Fibroblast of lung (primary cell): Measurements from ENCODE around the gene ARHGAP11A. TPM values are rescaled to one million over a fixed set of nuclear protein-coding genes. Genes with fewer than 3 reads are reported as not detected.

Experiments
- DNase-seq, 2 donors: peaks; one replicate each; pipeline versions ENCODE4 v3.0.0 to v3.0.0-alpha.2; 2010; ENCODE audit warnings: low read depth in 2 of 2
- H2AFZ ChIP-seq: 2 replicates; pipeline ENCODE4 v1.5.1; 2012; ENCODE audit warnings: low read length, control low read depth, inconsistent platforms
- H3K27ac ChIP-seq: 2 replicates; pipeline ENCODE4 v1.5.1; 2011; ENCODE audit warnings: low read length, control low read depth; ENCODE audit not compliant: insufficient read depth
- H3K27me3 ChIP-seq: 2 replicates; pipeline ENCODE4 v1.5.1; 2011; ENCODE audit warnings: mild to moderate bottlenecking, low read length; ENCODE audit not compliant: control insufficient read depth, insufficient read depth
- H3K36me3 ChIP-seq: 2 replicates; pipeline ENCODE4 v1.5.1; 2011; ENCODE audit warnings: low read length; ENCODE audit not compliant: control insufficient read depth, insufficient read depth
- H3K4me1 ChIP-seq: 2 replicates; pipeline ENCODE4 v1.5.1; 2011; ENCODE audit warnings: low read length; ENCODE audit not compliant: control insufficient read depth, insufficient read depth; ENCODE audit errors: extremely low read depth
- H3K4me2 ChIP-seq: 2 replicates; pipeline ENCODE4 v1.5.1; 2011; ENCODE audit warnings: low read length, control low read depth; ENCODE audit not compliant: insufficient read depth; ENCODE audit errors: extremely low read depth
- H3K4me3 ChIP-seq, 4 experiments: fragments of 200-600 bp in 1 of 4; sonication (generic) in 1 of 4; replicated peaks in 1 of 4; 2 replicates each; pipeline ENCODE4 v1.5.1; 2011 to 2016; ENCODE audit warnings: low read length in 4 of 4, low read depth in 3 of 4, mild to moderate bottlenecking in 3 of 4, control low read depth in 2 of 4, inconsistent platforms in 1 of 4, mixed read lengths in 1 of 4; ENCODE audit not compliant: insufficient read depth in 1 of 4; ENCODE audit errors: control extremely low read depth in 1 of 4
- H3K79me2 ChIP-seq: 2 replicates; pipeline ENCODE4 v1.5.1; 2012; ENCODE audit warnings: mild to moderate bottlenecking, low read length, inconsistent platforms; ENCODE audit not compliant: control insufficient read depth, insufficient read depth
- H3K9ac ChIP-seq: 2 replicates; pipeline ENCODE4 v1.5.1; 2011; ENCODE audit warnings: mild to moderate bottlenecking, low read length, control low read depth; ENCODE audit not compliant: insufficient read depth
- H3K9me3 ChIP-seq: 2 replicates; pipeline ENCODE4 v1.5.1; 2012; ENCODE audit warnings: low read depth, low read length; ENCODE audit not compliant: control insufficient read depth, insufficient read depth
- H4K20me1 ChIP-seq: 2 replicates; pipeline ENCODE4 v1.5.1; 2011; ENCODE audit warnings: low read length; ENCODE audit not compliant: control insufficient read depth, insufficient read depth; ENCODE audit errors: extremely low read depth
- CTCF ChIP-seq, 2 donors: IDR thresholded peaks in 1 of 2; conservative IDR thresholded peaks in 1 of 2; 1 replicate in 1 of 2; 2 replicates in 1 of 2; pipeline ENCODE4 v1.5.1; 2011 to 2012; ENCODE audit warnings: low read length in 2 of 2, control low read depth in 1 of 2, inconsistent platforms in 1 of 2, low read depth in 1 of 2, mild to moderate bottlenecking in 1 of 2
- EZH2 ChIP-seq: IDR thresholded peaks from 2 replicates; pipeline ENCODE4 v1.5.1; 2012; ENCODE audit warnings: low read length, control low read depth, mild to moderate bottlenecking; ENCODE audit errors: missing control alignments
- polyA plus RNA-seq, 2 donors: library from polyadenylated mRNA; depleted of rRNA in 1 of 2; stranded (reverse) in 1 of 2; unstranded in 1 of 2; fragments of >200 nt; gene quantifications; 2 replicates each; pipeline ENCODE4 v1.2.1, GENCODE V29; 2011 to 2012; ENCODE audit warnings: missing spikeins in 1 of 2
- total RNA-seq: library from RNA; depleted of rRNA; stranded (reverse); fragments of >200 nt; gene quantifications from 2 replicates; pipeline ENCODE4 v1.2.1, GENCODE V29; 2014

ARHGAP11A gene
- total and polyA plus RNA-seq, 2 donors (not counting 1 experiment from before 2014, with no cell fraction given), result 9.1 to 21.1 TPM

- Histone ChIP-seq H3K4me3 (no peak overlapping the region), H3K27ac (no peak overlapping the region), H3K79me2 (no peaks in the 10 kb centered on the region), H3K36me3 (peaks cover 2% of the 10 kb centered on the region), H2AFZ (no peak overlapping the region), H4K20me1 (no peaks in the 10 kb centered on the region), H3K27me3 (no peaks in the 10 kb centered on the region), H3K9ac (no peak overlapping the region), H3K4me2 (no peak overlapping the region), H3K4me1 (no peaks in the 10 kb centered on the region), H3K9me3 (no peaks in the 10 kb centered on the region)
- peak; percentile 46 to 62 for TF ChIP-seq CTCF (conservative IDR thresholded peaks at IDR 0.05 in 1 of 2, IDR thresholded peaks at IDR 0.05 in 1 of 2; ENCODE audit: low read depth in 1 of 2, low read length in 2 of 2)
- TF ChIP-seq EZH2, result no peak
- peak in 1 of 2 donors; percentile 49 for DNase-seq
These were observed 34.0 kb downstream of the ARHGAP11A start for GRCh38 chr15:32649342-32649741.

GRCh38 chr15:32651229-32651837 lies 36.0 kb downstream of the ARHGAP11A start:
- Histone ChIP-seq H3K27ac (no peak overlapping the region), H3K4me1 (no peaks in the 10 kb centered on the region), H3K27me3 (no peaks in the 10 kb centered on the region)

GRCh38 chr15:32652178-32652577 lies 36.9 kb downstream of the ARHGAP11A start:
- Histone ChIP-seq H3K36me3 (peaks cover 2% of the 10 kb centered on the region), H3K4me1 (no peaks in the 10 kb centered on the region), H3K4me3 (no peak overlapping the region), H3K27me3 (no peaks in the 10 kb centered on the region), H3K9me3 (no peaks in the 10 kb centered on the region), H3K9ac (no peak overlapping the region), H3K79me2 (no peaks in the 10 kb centered on the region), H3K4me2 (no peak overlapping the region), H2AFZ (no peak overlapping the region), H4K20me1 (no peaks in the 10 kb centered on the region), H3K27ac (no peak overlapping the region)
- no peak for DNase-seq
- no peak for TF ChIP-seq CTCF (conservative IDR thresholded peaks at IDR 0.05 in 1 of 2, IDR thresholded peaks at IDR 0.05 in 1 of 2; ENCODE audit: low read depth in 1 of 2, low read length in 2 of 2)
- no peak for TF ChIP-seq EZH2

More at GRCh38 chr15:32651229-32651837, 36.0 kb downstream of the ARHGAP11A start:
- Histone ChIP-seq H4K20me1 (no peaks in the 10 kb centered on the region), H3K4me3 (no peak overlapping the region), H3K36me3 (peaks cover 2% of the 10 kb centered on the region), H3K9ac (no peak overlapping the region), H3K9me3 (no peaks in the 10 kb centered on the region), H3K79me2 (no peaks in the 10 kb centered on the region), H2AFZ (no peak overlapping the region), H3K4me2 (no peak overlapping the region)
- DNase-seq, result peak; percentile 55 to 72
- TF ChIP-seq EZH2 (no peak), CTCF (conservative IDR thresholded peaks at IDR 0.05 in 1 of 2, IDR thresholded peaks at IDR 0.05 in 1 of 2; ENCODE audit: low read depth in 1 of 2, low read length in 2 of 2) (peak; percentile 97 to 98)
